HG02678 (cell line): ENCODE results near the gene C5orf46.

Experiments
- ATAC-seq: cut with Tn5 transposase; IDR thresholded peaks from one replicate; pipeline ENCODE4 v1.9.1; 2021; ENCODE audit warnings: mild to moderate bottlenecking, moderate library complexity; ENCODE audit not compliant: unreplicated experiment

Gene C5orf46

DNA sequence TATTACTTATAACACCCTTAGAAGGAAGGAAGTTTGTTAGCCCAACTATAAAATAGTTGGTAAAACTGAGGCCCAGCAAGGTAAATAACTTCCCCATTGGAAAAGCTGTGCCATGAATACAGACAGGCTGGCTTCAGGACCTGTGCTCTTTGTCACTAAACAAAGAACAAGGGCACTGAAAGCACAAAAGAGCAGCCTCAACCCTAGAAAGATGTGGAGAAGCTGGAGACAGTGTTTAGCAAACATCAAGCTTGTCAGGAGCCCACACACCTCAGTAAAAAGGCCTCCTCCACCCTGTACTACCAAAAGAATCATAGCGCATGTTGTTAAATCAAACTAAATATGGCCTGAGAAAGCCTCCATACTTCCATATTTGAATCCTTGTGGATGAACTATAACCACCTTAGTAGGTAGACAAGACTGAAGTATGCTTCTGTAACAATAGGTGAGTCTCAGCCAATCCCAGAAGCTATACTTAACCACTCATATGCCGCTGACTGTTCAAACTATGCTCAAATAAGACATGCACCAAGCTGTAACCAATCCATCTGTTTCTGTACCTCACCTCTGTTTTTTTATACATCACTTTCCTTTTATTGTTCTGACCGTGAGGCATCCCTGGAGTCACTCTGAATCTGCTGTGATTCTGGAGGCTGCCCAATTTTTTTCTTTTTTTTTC lies 46.2 kb downstream of the C5orf46 start:
- ATAC-seq, result no peak

- ATAC-seq, result no peak
Measured at GRCh38 chr5:147858565-147858964, 47.8 kb downstream of the C5orf46 start.

DNA sequence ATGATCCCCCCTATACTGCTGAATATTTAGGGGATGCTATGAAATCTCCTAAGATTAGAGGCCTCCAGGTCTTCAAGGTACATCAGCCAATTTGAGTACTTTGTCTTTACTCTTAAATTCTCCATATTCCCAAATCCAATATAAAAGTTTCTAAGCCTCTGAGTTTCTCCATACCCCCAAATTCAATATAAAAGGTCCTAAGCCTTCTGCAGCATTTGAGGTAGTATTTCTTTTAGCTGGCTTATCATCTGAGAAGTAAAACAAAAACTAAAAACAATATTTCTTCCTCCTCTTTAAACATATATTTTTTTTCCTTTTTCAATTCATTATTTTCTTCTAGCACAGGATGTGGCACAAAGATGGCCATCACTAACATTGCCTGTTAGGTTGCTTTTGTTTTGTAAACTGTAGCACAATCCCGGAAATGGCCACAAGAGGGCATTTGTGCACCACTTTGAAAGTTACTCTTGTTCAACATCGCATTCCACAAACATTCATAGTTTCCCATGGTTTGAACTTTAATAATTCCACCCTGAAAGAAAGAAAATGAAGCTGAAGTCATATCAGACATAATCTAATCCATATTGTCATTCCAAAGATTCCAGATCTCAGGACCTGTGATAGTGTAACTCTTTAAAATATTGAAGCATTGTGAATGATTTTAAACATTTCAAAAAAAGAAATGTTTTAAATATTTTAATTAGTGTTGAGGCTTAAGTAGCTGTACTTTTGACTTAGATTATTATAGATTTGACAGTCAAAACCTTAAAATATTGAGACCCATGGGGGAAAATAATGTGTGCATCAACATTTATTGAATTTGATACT lies 48.8 kb downstream of the C5orf46 start:
- peak; percentile 82 for ATAC-seq

DNA sequence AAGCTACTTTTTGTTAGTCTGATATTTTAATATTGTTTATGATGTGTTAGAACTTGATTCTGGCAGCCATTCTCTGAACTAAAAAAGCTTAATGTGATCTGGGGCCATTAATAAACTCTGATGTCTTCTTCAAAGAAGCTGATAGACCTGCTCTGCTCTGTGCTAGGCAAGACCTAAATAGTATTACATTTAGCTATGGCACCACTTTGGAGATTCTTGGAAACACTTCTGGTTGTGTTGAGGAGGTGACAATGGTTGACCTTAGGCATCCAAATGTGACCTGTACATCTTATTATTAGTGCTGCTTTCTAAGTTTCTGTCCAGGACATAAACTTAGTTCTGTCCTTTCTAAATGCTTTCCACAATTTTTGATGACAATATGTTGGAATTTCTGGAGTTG lies 49.5 kb downstream of the C5orf46 start:
- ATAC-seq, result no peak

GRCh38 chr5:147855774-147856069 lies 50.6 kb downstream of the C5orf46 start:
- no peak for ATAC-seq

DNA sequence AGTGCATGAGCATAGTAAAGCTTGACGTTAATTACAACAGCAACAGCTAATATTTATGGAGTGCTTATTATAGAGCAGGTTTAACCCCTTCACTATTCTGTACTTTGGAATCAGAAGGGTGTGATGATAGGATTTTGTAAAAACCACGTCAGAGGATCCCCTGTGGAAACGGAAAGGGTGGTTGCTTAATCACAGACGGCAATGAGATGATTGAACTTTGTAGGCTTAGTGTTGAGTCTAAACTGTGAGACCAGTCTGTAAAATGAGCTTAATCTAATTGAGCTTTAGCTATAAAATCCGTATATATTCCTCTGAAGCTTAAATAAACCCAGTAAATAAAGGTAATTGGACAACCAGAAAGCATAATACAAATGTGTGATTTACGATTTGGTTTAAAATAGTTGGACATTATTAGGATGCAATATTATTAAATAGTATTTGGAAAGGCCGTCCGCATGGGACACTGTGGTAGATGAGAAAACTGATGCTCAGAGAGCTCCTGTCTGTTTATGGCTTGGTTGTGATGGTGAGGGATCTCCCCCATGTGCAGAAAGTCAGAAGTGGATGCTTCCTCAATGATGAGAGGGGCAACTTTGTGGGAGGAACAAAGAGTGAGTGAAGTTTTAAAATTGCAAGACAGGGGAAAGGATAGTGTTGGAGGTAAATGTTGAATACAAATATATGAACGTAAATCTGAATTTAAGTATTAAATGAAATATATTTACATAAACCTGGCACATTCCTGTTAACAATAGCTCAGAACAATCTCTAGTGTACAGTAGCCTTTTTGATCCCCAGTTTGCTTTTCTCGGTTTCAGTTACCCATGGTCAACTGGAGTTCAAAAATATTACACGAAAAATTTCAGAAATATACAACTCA lies 51.2 kb downstream of the C5orf46 start:
- no peak for ATAC-seq

DNA sequence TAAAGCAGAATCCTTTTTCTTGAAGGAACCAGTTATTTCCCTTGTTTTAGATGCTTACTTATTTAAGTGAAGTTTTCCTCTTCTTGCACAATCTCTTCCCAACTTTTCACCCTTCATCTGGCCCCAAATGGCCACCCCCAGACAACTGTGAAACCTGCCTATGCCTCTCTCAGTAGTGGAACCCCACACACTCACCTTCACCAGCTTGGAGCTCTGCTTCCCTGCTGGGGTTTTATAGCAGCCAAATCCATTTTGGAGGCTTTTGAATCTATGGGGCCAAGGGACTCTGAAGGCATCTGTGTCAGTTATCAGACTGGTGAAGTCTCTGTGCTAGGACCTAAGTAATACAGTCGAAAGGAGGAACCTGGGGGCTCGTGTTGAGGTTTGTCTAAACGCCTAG lies 52.0 kb downstream of the C5orf46 start:
- no peak for ATAC-seq

- ATAC-seq, result no peak
Measured at GRCh38 chr5:147853372-147853987, 52.9 kb downstream of the C5orf46 start.

- no peak for ATAC-seq
Measured at GRCh38 chr5:147852365-147852764, 54.0 kb downstream of the C5orf46 start.

- no peak for ATAC-seq
Measured at GRCh38 chr5:147851578-147851977, 54.8 kb downstream of the C5orf46 start.

DNA sequence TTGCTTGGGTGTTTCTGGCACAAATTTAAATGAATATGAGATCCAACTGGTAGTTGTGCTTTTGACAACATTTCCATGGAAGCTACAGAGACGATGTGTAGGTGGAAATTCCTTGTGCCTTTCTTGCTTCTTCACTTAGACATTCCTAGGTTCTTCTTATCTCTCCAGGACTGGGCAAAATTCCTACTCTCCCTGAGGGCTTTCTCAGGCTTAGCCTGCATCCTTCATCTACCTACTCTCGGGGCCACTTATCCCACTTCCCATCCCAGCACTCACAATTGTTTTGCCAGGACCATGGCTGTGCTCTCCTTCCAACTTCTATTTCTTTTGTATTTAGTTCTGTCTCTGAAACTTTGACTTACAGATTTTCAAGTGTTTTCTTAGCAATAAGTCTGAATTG lies 57.1 kb downstream of the C5orf46 start:
- no peak for ATAC-seq

- no peak for ATAC-seq
Measured at GRCh38 chr5:147845618-147846017, 60.7 kb downstream of the C5orf46 start.

GRCh38 chr5:147844846-147845245 lies 61.5 kb downstream of the C5orf46 start:
- no peak for ATAC-seq

- no peak for ATAC-seq
Measured at GRCh38 chr5:147842869-147843268, 63.5 kb downstream of the C5orf46 start.
